IMR-90 (cell line): ENCODE results near the gene OPTN. TPM values are rescaled to one million over a fixed set of nuclear protein-coding genes. Genes with fewer than 3 reads are reported as not detected.

Experiments
- ATAC-seq: fragments of 200-7000 bp; cut with Tn5 transposase; 2 replicates; pipeline ENCODE4 v1.9.1; 2020; ENCODE audit warnings: low read depth, mild to moderate bottlenecking, moderate library complexity
- BruUV-seq: library from RNA; stranded (reverse); fragments of 400-500 nt; replicated peaks from 2 replicates; lab custom pipeline; 2021; lab: Mats Ljungman, UMichigan
- CTCF ChIA-PET: fragments of 300-600 bp; formaldehyde crosslinking; extraction: SDS; loops from one replicate; lab custom pipeline; 2021; ENCODE audit warnings: antibody characterized with exemption; lab: Yijun Ruan, JAX
- POLR2A ChIA-PET: fragments of 300-600 bp; sonication (Branson Sonifier 250); formaldehyde crosslinking; loops from one replicate; lab custom pipeline; 2022; ENCODE audit warnings: antibody characterized with exemption; ENCODE audit not compliant: unreplicated experiment; lab: Charles Lee
- DNase-seq: peaks from one replicate; pipeline ENCODE4 v3.0.0; 2013
- H2AFZ ChIP-seq: replicated peaks from 2 replicates; pipeline ENCODE3; 2013; ENCODE audit warnings: low read length, mild to moderate bottlenecking; ENCODE audit not compliant: poor library complexity
- H2AK5ac ChIP-seq: 2 replicates; pipeline ENCODE4 v1.6.1; 2013; ENCODE audit warnings: low read depth, low read length, inconsistent platforms
- H2AK9ac ChIP-seq: replicated peaks from 2 replicates; pipeline ENCODE3; 2013; ENCODE audit warnings: mild to moderate bottlenecking, low read depth, low read length, moderate library complexity; ENCODE audit not compliant: poor library complexity
- H2BK120ac ChIP-seq: 2 replicates; pipeline ENCODE4 v1.6.1; 2013; ENCODE audit warnings: low read depth, low read length, inconsistent platforms
- H2BK15ac ChIP-seq: 3 replicates; pipeline ENCODE4 v1.6.1; 2013; ENCODE audit warnings: low read depth, low read length, inconsistent platforms
- H2BK20ac ChIP-seq: 2 replicates; pipeline ENCODE4 v1.6.1; 2013; ENCODE audit warnings: low read depth, mild to moderate bottlenecking, inconsistent platforms, low read length, moderate library complexity
- H2BK5ac ChIP-seq: 2 replicates; pipeline ENCODE4 v1.6.1; 2013; ENCODE audit warnings: mild to moderate bottlenecking, low read depth, low read length, inconsistent platforms; ENCODE audit not compliant: poor library complexity, severe bottlenecking
- H3K14ac ChIP-seq: replicated peaks from 2 replicates; pipeline ENCODE4 v1.6.1; 2013; ENCODE audit warnings: low read depth, low read length, inconsistent platforms
- H3K18ac ChIP-seq: 2 replicates; pipeline ENCODE4 v1.6.1; 2013; ENCODE audit warnings: low read depth, low read length, control low read depth
- H3K23ac ChIP-seq: 2 replicates; pipeline ENCODE4 v1.6.1; 2013; ENCODE audit warnings: low read depth, low read length, inconsistent platforms
- H3K27ac ChIP-seq: 2 replicates; pipeline ENCODE4 v1.5.1; 2013; ENCODE audit warnings: mild to moderate bottlenecking, control low read depth, low read length; ENCODE audit not compliant: insufficient read depth
- H3K27me3 ChIP-seq: 2 replicates; pipeline ENCODE4 v1.6.1; 2013; ENCODE audit warnings: low read length; ENCODE audit not compliant: control insufficient read depth, insufficient read depth
- H3K36me3 ChIP-seq: 2 replicates; pipeline ENCODE4 v1.6.1; 2013; ENCODE audit warnings: low read length, mixed read lengths; ENCODE audit not compliant: control insufficient read depth, insufficient read depth
- H3K4ac ChIP-seq: 2 replicates; pipeline ENCODE4 v1.6.1; 2013; ENCODE audit warnings: low read depth, low read length, inconsistent platforms
- H3K4me1 ChIP-seq: 2 replicates; pipeline ENCODE4 v1.6.1; 2013; ENCODE audit warnings: low read length, mixed read lengths; ENCODE audit not compliant: control insufficient read depth, insufficient read depth
- H3K4me2 ChIP-seq: 2 replicates; pipeline ENCODE4 v1.6.1; 2013; ENCODE audit warnings: low read depth, mild to moderate bottlenecking, control low read depth, low read length, moderate library complexity
- H3K4me3 ChIP-seq: 2 replicates; pipeline ENCODE4 v1.5.1; 2013; ENCODE audit warnings: low read depth, mild to moderate bottlenecking, control low read depth, low read length, moderate library complexity; ENCODE audit not compliant: insufficient read depth
- H3K56ac ChIP-seq: 2 replicates; pipeline ENCODE4 v1.6.1; 2013; ENCODE audit warnings: low read length, inconsistent platforms; ENCODE audit not compliant: insufficient read depth; ENCODE audit errors: extremely low read depth
- H3K79me1 ChIP-seq, 2 experiments: 2 replicates each; pipeline ENCODE4 v1.6.1; 2013; ENCODE audit warnings: low read length in 2 of 2, inconsistent platforms in 1 of 2, low read depth in 1 of 2
- H3K9ac ChIP-seq: 2 replicates; pipeline ENCODE4 v1.6.1; 2013; ENCODE audit warnings: low read depth, low read length, control low read depth
- H3K9me1 ChIP-seq: 2 replicates; pipeline ENCODE4 v1.6.1; 2013; ENCODE audit warnings: low read length, inconsistent platforms; ENCODE audit not compliant: insufficient read depth
- H3K9me3 ChIP-seq: 2 replicates; pipeline ENCODE4 v1.6.1; 2013; ENCODE audit warnings: low read length; ENCODE audit not compliant: control insufficient read depth, insufficient read depth
- H4K20me1 ChIP-seq: 2 replicates; pipeline ENCODE4 v1.6.1; 2013; ENCODE audit warnings: low read length, inconsistent platforms; ENCODE audit not compliant: insufficient read depth
- H4K5ac ChIP-seq: 2 replicates; pipeline ENCODE4 v1.6.1; 2013; ENCODE audit warnings: mild to moderate bottlenecking, low read depth, low read length, control low read depth
- H4K8ac ChIP-seq, 2 experiments: 2 replicates each; pipeline ENCODE4 v1.6.1; 2013; ENCODE audit warnings: low read depth in 2 of 2, low read length in 2 of 2, control low read depth in 1 of 2, inconsistent platforms in 1 of 2
- H4K91ac ChIP-seq: 2 replicates; pipeline ENCODE4 v1.6.1; 2013; ENCODE audit warnings: low read depth, low read length, inconsistent platforms; ENCODE audit not compliant: insufficient read depth
- FOS ChIP-seq: fragments of 150-350 bp; IDR thresholded peaks from 2 replicates; pipeline ENCODE4 v1.6.1; 2016; ENCODE audit warnings: low read depth, low read length
- MAZ ChIP-seq: IDR thresholded peaks from 2 replicates; pipeline ENCODE4 v1.6.1; 2012; ENCODE audit warnings: low read depth, mild to moderate bottlenecking, low read length, improper control_type of control experiment, moderate library complexity, borderline replicate concordance
- MXI1 ChIP-seq: IDR thresholded peaks from 2 replicates; pipeline ENCODE4 v1.6.1; 2012; ENCODE audit warnings: low read depth, mild to moderate bottlenecking, low read length, moderate library complexity, borderline replicate concordance
- SMC3 ChIP-seq: fragments of 150-350 bp; IDR thresholded peaks from 2 replicates; pipeline ENCODE4 v1.6.1; 2016; ENCODE audit warnings: low read depth, mild to moderate bottlenecking, antibody characterized with exemption, low read length, moderate library complexity
- WGBS, 2 experiments: methylation state at CpG; one replicate each; pipeline versions ENCODE4 v1.1.5 to v1.1.7; 2013; ENCODE audit warnings: missing lambda C conversion rate in 2 of 2; ENCODE audit not compliant: insufficient read length in 1 of 2; ENCODE audit errors: extremely low coverage in 2 of 2; 5-methylcytosine and 5-hydroxymethylcytosine counted together
- dilution Hi-C: fragments of 300-500 bp; cut with HindIII; formaldehyde crosslinking; loops from one replicate; pipeline ENCODE4 v1.14.3; 2018; ENCODE audit warnings: low sequenced_read_pairs; ENCODE audit not compliant: unreplicated experiment
- in situ Hi-C: fragments of 300-500 bp; cut with MboI; formaldehyde crosslinking; loops from 3 replicates; pipeline ENCODE4 v1.14.3; 2019; ENCODE audit warnings: low sequenced_read_pairs, inconsistent platforms, mixed read lengths
- intact Hi-C: fragments of 100-400 bp; cut with micrococcal nuclease; formaldehyde crosslinking; loops from 2 replicates; pipeline ENCODE4 v1.10.0; 2022
- polyA plus RNA-seq, 3 experiments: library from polyadenylated mRNA; depleted of rRNA; stranded (reverse); fragments of >200 nt; gene quantifications; 2 replicates each; pipeline ENCODE4 v1.2.3, GENCODE V29; 2012; ENCODE audit warnings: low replicate concordance in 1 of 3
- total RNA-seq: library from RNA; depleted of rRNA; stranded (reverse); fragments of >200 nt; gene quantifications from 2 replicates; pipeline ENCODE4 v1.2.3, GENCODE V29; 2012

The OPTN gene
- total and polyA plus RNA-seq, 2 of the 4 experiments (the other 2 are of a cell fraction), result 34.8 to 41.4 TPM

DNA sequence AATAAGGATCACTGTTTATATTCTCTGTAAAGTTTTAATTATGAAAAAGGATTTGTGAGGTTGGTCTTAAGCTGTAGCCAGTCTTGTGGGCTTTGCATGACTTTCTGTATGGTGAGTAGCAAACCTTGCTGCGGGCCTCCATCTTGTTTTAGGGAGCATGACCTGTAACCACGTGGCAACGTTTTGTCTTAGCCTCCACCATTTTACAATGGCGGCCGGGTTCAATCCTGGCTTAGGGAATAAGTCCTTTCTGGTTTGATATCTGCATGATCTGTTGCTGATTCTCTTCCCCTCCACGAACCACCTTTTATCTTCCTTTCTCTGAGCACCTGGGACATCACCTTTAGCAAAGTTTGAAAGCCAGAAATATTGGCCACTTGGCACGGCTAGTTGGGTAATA lies 32.5 kb upstream of the OPTN start:
- no peak overlapping the region for H2BK20ac ChIP-seq
- no peaks in the 10 kb centered on the region for H3K79me1 ChIP-seq
- no peaks in the 10 kb centered on the region for H3K4me1 ChIP-seq
- H3K27me3 ChIP-seq, result peaks cover 2% of the 10 kb centered on the region; the same call in 1 of the 2 replicates
- H3K4me2 ChIP-seq, result no peak overlapping the region
- dilution Hi-C loops (no loop called here), in situ Hi-C loops (loop anchor here (25.0 kb wide), 2 partner anchors 355 to 805 kb away; no protein-coding TSS in a partner anchor), intact Hi-C loops (no loop called here)
- H3K9me1 ChIP-seq, result no peaks in the 10 kb centered on the region
- no peak overlapping the region for H4K5ac ChIP-seq
- ChIA-PET CTCF (no interaction called here), POLR2A (no interaction called here)
- no peak overlapping the region for H3K23ac ChIP-seq
- H3K4me3 ChIP-seq, result no peak overlapping the region
- H3K18ac ChIP-seq, result no peak overlapping the region
- H3K56ac ChIP-seq, result no peak overlapping the region
- 86% methylated on average over 5 of the region's 7 CpGs; no CpG with 5 or more reads in 1 of the 2 experiments for WGBS, 2 experiments
- no peak overlapping the region for H2AK5ac ChIP-seq
- no peak overlapping the region for H2BK5ac ChIP-seq
- no peak overlapping the region for H3K4ac ChIP-seq
- BruUV-seq, result no TSS peak
- ATAC-seq, result no peak
- H3K14ac ChIP-seq, result no peak overlapping the region
- H2BK15ac ChIP-seq, result no peak overlapping the region
- no peak for DNase-seq
- H4K20me1 ChIP-seq, result no peaks in the 10 kb centered on the region
- no peak overlapping the region for H2AFZ ChIP-seq
- H2AK9ac ChIP-seq, result no peak overlapping the region
- peaks cover 2% of the 10 kb centered on the region; the same call in 1 of the 2 replicates for H3K9me3 ChIP-seq
- H4K8ac ChIP-seq, result no peak overlapping the region
- no peak overlapping the region for H3K27ac ChIP-seq
- H3K36me3 ChIP-seq, result no peaks in the 10 kb centered on the region
- TF ChIP-seq FOS, result no peak
- no peak for TF ChIP-seq MAZ
- no peak for TF ChIP-seq MXI1
- TF ChIP-seq SMC3, result no peak
- no peak overlapping the region for H3K9ac ChIP-seq
- no peak overlapping the region for H4K91ac ChIP-seq
- no peak overlapping the region for H2BK120ac ChIP-seq
